T-helper 1 cell (primary cell): ENCODE data around the gene CACNA2D2.

Source experiments
- DNase-seq, 5 donors: peaks; one replicate each; pipeline ENCODE4 v3.0.0-alpha.2; 2012 to 2020

CACNA2D2 gene

DNA sequence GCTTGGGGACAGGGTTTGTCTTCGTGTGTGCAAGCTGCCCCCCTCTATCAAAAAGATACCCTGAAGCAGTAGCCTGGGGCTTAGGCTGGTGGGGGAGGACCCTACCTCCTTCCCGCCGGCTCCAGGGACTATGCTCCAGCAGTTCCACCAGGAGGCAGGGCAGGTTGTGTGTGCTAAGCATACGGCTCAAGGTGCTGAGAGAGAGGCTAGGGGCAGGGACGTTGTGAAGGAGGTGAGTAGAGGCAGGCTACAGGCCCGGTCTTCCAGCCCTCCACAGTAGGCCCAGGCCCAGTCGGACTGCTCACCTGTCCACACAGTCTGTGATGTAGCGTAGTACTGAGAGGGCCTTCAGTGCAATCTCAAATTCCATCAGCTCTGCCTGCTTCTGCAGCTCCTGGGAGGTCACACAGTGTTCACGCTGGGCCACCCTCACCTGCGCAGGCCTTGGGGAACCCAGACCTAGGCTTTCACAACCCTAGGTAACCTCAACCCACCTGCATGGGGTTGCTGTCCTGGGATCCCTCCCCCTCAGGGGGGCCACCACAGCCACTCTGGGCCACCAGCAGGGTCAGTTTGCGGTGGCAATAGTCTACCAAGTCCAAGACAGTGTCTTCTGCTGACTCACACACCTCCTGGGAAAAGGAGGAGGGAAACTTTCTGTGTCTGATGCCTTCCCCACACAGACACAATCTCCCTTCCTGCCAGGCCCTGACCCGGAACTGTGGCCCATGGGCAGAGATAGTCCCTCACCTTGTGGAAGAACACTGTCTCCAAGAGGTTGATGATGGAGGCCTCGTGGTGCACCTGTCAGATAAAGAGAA, 160.4 kb downstream of the CACNA2D2 start:
- DNase-seq = no peak

GRCh38 chr3:50341996-50342650, 161.3 kb downstream of the CACNA2D2 start:
- no peak for DNase-seq

DNA sequence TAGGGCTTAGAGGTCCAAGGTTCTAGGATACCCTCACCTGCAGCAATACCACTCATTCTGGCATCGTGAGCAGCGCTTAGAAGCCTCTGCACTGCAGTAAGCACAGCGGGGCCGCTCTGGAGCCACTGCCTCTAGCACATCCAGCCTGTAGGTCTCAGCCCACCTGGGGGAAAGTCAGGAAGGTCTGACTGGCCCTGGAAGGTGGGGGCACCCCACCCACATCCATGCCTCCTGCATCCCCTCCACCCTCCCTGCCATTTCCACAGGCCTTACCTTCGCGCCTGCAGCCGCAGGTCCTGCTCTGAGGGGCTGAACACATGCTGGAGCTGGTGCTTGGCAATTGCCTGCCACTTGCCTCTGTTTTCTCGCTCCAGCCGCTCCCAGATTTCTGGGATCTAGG, 161.9 kb downstream of the CACNA2D2 start:
- DNase-seq = no peak

DNA sequence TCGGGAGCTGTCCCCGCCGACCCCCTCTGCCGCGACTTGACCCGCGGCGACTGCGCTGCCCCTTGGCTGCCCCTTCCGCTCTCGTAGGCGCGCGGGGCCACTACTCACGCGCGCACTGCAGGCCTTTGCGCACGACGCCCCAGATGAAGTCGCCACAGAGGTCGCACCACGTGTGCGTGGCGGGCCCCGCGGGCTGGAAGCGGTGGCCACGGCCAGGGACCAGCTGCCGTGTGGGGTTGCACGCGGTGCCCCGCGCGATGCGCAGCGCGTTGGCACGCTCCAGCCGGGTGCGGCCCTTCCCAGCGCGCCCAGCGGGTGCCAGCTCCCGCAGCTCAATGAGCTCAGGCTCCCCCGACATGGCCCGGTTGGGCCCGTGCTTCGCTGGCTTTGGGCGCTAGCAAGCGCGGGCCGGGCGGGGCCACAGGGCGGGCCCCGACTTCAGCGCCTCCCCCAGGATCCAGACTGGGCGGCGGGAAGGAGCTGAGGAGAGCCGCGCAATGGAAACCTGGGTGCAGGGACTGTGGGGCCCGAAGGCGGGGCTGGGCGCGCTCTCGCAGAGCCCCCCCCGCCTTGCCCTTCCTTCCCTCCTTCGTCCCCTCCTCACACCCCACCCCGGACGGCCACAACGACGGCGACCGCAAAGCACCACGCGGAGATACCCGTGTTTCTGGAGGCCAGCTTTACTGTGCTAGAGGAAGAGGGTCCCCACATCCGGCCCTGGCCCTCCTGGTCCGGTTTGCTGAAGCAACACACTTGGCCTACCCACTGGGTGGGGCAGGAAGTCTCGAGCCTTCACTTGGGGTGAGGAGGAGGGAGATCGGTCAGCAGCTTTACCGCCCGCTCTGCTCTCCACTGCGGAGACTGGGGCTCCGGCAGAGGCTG, 162.7 kb downstream of the CACNA2D2 start, which contains the start of gene RASSF1:
Gene RASSF1, minus strand, starts transcription at position 389 of the 882 bp plus-strand sequence. Its CDS starts 31 bp downstream, at position 358.
- peak; percentile 39 to 87 (median 56) for DNase-seq

DNA sequence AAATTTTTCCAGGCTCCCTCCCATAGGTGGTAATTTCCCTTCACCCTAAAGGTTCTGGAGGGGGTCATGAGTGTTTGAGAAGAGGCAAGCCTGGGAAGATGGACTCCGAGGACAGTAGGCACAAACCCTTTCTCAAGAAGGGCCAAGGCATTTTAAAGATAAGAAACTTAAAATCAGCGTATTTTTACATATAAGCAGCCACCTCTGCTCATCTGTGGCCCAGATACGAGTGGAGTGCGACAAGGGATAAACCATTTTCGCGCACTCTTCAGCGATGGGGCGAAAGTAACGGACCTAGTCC, 163.3 kb downstream of the CACNA2D2 start:
- DNase-seq = no peak

DNA sequence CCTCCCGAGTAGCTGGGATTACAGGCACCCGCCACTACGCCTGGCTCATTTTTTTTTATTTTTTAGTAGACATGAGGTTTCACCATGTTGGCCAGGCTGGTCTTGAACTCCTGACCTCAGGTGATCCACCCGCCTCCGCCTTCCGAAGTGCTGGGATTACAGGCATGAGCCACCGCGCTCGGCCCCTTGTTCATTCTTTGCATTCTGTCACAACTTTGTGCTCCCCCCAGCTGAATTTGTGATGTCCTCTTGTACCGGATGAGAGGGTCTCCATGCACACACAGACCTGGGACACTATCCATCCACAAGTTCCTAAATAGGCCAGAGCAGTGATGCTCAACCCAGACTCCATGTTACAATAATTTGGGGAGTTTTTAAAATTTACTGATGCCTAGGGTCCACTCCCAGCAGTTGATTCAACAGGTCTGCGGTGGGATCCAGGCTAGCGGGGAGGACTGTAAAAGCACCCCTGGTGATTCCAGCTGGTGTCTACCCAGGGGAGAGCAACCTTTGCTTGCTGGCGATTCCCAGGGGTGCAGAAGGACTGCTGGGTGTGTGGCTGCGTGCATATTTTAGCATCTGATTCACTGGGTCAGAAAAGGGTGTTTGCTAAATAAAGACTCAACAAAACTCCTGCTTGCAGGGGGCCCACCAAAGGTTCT, 163.8 kb downstream of the CACNA2D2 start:
- no peak for DNase-seq

- no peak for DNase-seq
Observed at GRCh38 chr3:50338965-50339364, 164.5 kb downstream of the CACNA2D2 start.

DNA sequence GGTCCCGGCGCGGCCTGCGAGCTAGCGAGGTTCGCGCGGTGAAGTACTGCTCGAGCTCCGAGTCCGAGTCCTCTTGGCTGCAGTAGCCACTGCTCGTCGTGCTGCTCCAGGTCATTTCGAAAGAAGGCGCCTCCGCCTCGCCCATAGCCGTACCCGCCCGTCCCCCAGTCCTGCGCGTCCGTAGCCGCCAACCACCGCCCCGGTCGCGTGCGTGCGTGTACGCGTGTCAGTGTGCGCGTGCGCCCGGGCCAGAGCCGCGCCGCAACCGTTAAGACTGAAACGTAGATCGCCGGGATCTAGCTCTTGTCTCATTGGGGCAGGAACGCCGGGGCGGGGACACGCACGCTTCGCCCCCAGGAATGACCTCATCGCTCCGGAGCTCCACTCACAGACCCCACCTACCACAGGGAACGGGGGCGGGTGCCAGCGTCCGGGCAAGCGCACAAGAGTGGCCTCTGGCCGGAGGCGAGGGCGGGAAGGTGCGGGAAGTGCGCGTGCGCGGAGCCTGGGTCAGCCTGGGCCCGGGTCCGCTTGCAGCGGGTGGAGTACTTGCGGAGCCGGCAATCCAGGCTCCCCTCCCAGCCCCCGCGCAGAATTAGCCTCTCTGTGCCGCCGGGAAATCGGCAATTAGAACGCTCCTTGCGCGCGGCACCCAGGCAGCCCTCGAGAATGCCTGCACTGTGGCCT, 166.1 kb downstream of the CACNA2D2 start:
- DNase-seq = peak; percentile 86 to 99 (median 89)

- DNase-seq = no peak
Observed at GRCh38 chr3:50336452-50337174, 166.8 kb downstream of the CACNA2D2 start.

DNA sequence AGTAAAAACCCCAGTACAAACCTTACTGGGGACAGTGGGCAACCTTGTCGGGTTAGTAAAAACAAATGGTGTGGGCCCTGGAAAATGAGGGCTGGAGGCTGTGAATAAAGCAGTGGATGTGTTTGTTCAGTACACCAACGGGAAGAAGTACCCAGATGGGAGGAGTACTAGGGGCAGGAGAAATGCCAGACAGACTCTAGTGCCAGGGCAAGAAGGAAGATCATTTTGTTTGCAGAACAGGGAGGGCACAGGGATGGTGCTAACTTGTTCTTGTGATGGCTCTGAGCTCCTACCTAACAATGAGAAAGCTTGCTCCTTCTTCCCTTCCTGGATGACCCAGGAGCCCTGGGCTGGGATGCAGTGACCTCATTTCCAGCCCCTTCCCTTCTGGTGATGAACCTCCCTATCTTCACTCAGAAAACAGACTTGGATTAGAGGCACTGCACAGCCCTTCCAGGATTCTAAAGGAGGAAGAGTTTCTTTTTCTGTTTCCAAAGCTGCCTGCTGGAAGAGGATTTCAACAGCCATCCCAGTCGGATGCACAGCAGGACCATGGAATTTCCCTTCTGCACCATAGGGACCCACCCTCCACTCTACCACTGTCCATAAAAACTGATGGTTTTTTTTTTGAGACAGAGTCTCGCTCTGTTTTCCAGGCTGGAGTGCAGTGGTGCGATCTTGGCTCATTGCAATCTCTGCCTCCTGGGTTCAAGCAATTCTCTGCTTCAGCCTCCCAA, 168.9 kb downstream of the CACNA2D2 start:
- no peak for DNase-seq

DNA sequence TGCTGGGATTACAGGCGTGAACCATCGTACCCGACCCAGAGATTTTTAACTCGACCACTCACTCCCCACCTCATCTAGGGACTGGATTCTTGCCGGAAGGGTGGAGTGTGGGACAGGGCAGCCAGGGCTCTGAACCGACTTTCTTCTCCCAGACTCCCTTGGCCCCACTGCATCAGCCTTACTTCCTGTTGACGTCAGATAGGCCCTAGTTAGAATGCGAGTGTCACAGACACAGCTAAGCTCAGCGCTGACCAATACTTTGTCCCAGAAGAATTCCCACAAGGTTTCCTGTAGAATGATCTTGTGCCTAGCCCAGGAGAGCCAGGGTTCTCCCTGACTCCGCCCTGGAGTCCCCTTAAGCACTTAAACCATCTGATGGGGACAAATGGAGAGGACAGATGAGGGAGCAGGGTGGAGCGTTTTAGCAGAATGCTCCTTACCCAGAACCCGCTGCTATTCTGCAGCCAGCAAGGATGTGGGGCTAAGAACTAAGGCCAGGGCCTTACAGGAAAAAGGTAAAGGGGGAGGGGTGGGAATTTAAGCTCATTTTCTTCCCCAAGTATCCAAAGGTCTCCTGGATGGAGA, 169.6 kb downstream of the CACNA2D2 start:
- DNase-seq = no peak

- DNase-seq = no peak
Observed at GRCh38 chr3:50331364-50331907, 172.0 kb downstream of the CACNA2D2 start.

DNA sequence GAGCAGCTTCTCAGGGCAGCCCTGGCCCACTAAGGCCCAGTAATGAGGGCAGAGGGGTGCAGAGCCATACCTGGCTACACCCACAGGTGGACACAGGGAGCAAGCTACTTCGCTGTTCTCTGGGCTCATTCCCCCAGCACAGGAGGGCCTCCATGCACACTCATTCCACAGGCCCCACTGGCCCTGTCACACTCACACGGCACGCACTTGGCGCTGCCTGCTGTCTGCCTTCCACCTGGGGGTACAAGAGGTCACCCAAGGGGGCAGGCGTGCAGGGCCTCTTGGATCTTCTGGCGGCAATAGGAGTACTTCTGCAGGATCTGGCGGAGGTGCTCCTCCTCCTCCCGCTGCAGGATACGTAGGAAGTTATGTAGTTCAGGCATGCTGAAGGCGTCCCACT, 173.1 kb downstream of the CACNA2D2 start:
- no peak for DNase-seq

- peak; percentile 89 to 96 (median 94) for DNase-seq
Observed at GRCh38 chr3:50327943-50328691, 175.3 kb downstream of the CACNA2D2 start, which contains the start of gene TUSC2. Gene TUSC2 (minus strand): TSS chr3:50328223. CDS start chr3:50328099, 124 bp downstream.

GRCh38 chr3:50327129-50327528, 176.3 kb downstream of the CACNA2D2 start:
- DNase-seq = no peak

- no peak for DNase-seq
Observed at GRCh38 chr3:50326182-50326541, 177.3 kb downstream of the CACNA2D2 start.

GRCh38 chr3:50325497-50326181, 177.8 kb downstream of the CACNA2D2 start:
- DNase-seq = no peak

- DNase-seq = no peak
Observed at GRCh38 chr3:50325113-50325480, 178.3 kb downstream of the CACNA2D2 start.
